Activated CD4-positive, alpha-beta T cell treated with anti-CD3 and anti-CD28 coated beads for 48 hours (primary cell): ENCODE measurements around the gene HDAC4.

ENCODE experiments used
- DNase-seq: peaks from one replicate; pipeline ENCODE4 v3.0.0-alpha.2; 2020

The HDAC4 gene

GRCh38 chr2:239012936-239013677, 387.7 kb downstream of the HDAC4 start:
- no peak for DNase-seq

GRCh38 chr2:239012228-239012627, 388.6 kb downstream of the HDAC4 start:
- no peak for DNase-seq

- no peak for DNase-seq
Measured at GRCh38 chr2:239009589-239009961, 391.2 kb downstream of the HDAC4 start.

- DNase-seq, result no peak
Measured at GRCh38 chr2:239008677-239009588, 391.9 kb downstream of the HDAC4 start.

- DNase-seq, result no peak
Measured at GRCh38 chr2:239008004-239008403, 392.8 kb downstream of the HDAC4 start.

- no peak for DNase-seq
Measured at GRCh38 chr2:239006622-239007285, 394.1 kb downstream of the HDAC4 start.

GRCh38 chr2:239005586-239005985, 395.2 kb downstream of the HDAC4 start:
- no peak for DNase-seq

- no peak for DNase-seq
Measured at GRCh38 chr2:239004274-239005015, 396.4 kb downstream of the HDAC4 start.

- no peak for DNase-seq
Measured at GRCh38 chr2:239003624-239004273, 397.1 kb downstream of the HDAC4 start.

GRCh38 chr2:239002954-239003623, 397.7 kb downstream of the HDAC4 start:
- DNase-seq, result no peak

GRCh38 chr2:239002591-239002953, 398.2 kb downstream of the HDAC4 start:
- no peak for DNase-seq

GRCh38 chr2:239001794-239002193, 399.0 kb downstream of the HDAC4 start:
- no peak for DNase-seq

GRCh38 chr2:239000500-239001073, 400.2 kb downstream of the HDAC4 start:
- no peak for DNase-seq

GRCh38 chr2:239000089-239000488, 400.7 kb downstream of the HDAC4 start:
- no peak for DNase-seq

GRCh38 chr2:238999291-238999741, 401.5 kb downstream of the HDAC4 start:
- no peak for DNase-seq

- DNase-seq, result no peak
Measured at GRCh38 chr2:238998801-238999200, 402.0 kb downstream of the HDAC4 start.
